RWPE2 (cell line): ENCODE measurements around the gene GSTM2.

Experiments
- ATAC-seq: fragments of 200-7000 bp; cut with Tn5 transposase; 3 replicates; pipeline ENCODE4 v1.9.1; 2021; ENCODE audit warnings: low read depth
- DNase-seq: peaks from one replicate; pipeline ENCODE4 v3.0.0-alpha.2; 2020; ENCODE audit warnings: low spot score
- H3K27ac ChIP-seq: fragments of 450-650 bp; 2 replicates; pipeline ENCODE4 v1.5.1; 2017; ENCODE audit warnings: mild to moderate bottlenecking; ENCODE audit not compliant: poor library complexity, severe bottlenecking
- H3K27me3 ChIP-seq: fragments of 250-450 bp; sonication (Bioruptor Pico); 2 replicates; pipeline ENCODE4 v1.5.1; 2021; ENCODE audit warnings: mild to moderate bottlenecking, moderate library complexity; ENCODE audit not compliant: insufficient read depth, poor library complexity, severe bottlenecking
- H3K36me3 ChIP-seq: fragments of 250-450 bp; sonication (Bioruptor Pico); 2 replicates; pipeline ENCODE4 v1.5.1; 2020; ENCODE audit warnings: low read depth, mild to moderate bottlenecking, moderate library complexity
- H3K4me1 ChIP-seq: fragments of 250-450 bp; sonication (Bioruptor Pico); 2 replicates; pipeline ENCODE4 v1.5.1; 2021; ENCODE audit warnings: mild to moderate bottlenecking, moderate library complexity; ENCODE audit not compliant: insufficient read depth, poor library complexity, severe bottlenecking
- H3K4me3 ChIP-seq: fragments of 250-450 bp; sonication (Bioruptor Pico); 2 replicates; pipeline ENCODE4 v1.5.1; 2021; ENCODE audit warnings: mild to moderate bottlenecking, moderate library complexity; ENCODE audit not compliant: severe bottlenecking
- H3K9me3 ChIP-seq: fragments of 250-450 bp; sonication (Bioruptor Pico); 2 replicates; pipeline ENCODE4 v1.5.1; 2021; ENCODE audit warnings: mild to moderate bottlenecking, moderate library complexity; ENCODE audit not compliant: severe bottlenecking
- CTCF ChIP-seq: fragments of 450-650 bp; IDR thresholded peaks from one replicate; pipeline ENCODE4 v1.5.1; 2017; ENCODE audit warnings: mild to moderate bottlenecking, moderate library complexity; ENCODE audit not compliant: poor library complexity, severe bottlenecking

Gene GSTM2

GRCh38 chr1:109641078-109641740, 26.6 kb upstream of the GSTM2 start:
- H3K27me3 ChIP-seq = no peaks in the 10 kb centered on the region
- no peak overlapping the region for H3K27ac ChIP-seq
- H3K36me3 ChIP-seq = no peaks in the 10 kb centered on the region
- no peak for TF ChIP-seq CTCF
- DNase-seq (no peak), ATAC-seq (no peak)
- H3K4me1 ChIP-seq = no peaks in the 10 kb centered on the region
- no peak overlapping the region for H3K4me3 ChIP-seq
- H3K9me3 ChIP-seq = no peaks in the 10 kb centered on the region

- no peak for TF ChIP-seq CTCF
- Histone ChIP-seq H3K27ac (no peak overlapping the region), H3K4me3 (no peak overlapping the region), H3K4me1 (no peaks in the 10 kb centered on the region), H3K27me3 (no peaks in the 10 kb centered on the region), H3K36me3 (no peaks in the 10 kb centered on the region), H3K9me3 (no peaks in the 10 kb centered on the region)
- DNase-seq (no peak), ATAC-seq (no peak)
Measured at GRCh38 chr1:109641861-109642260, 26.0 kb upstream of the GSTM2 start.

GRCh38 chr1:109642626-109643025, 25.2 kb upstream of the GSTM2 start:
- Histone ChIP-seq H3K27ac (no peak overlapping the region), H3K4me1 (no peaks in the 10 kb centered on the region), H3K27me3 (no peaks in the 10 kb centered on the region), H3K4me3 (no peak overlapping the region), H3K9me3 (no peaks in the 10 kb centered on the region), H3K36me3 (no peaks in the 10 kb centered on the region)
- ATAC-seq = no peak
- no peak for DNase-seq
- no peak for TF ChIP-seq CTCF

GRCh38 chr1:109643385-109644230, 24.2 kb upstream of the GSTM2 start:
- Histone ChIP-seq H3K9me3 (no peaks in the 10 kb centered on the region), H3K4me3 (no peak overlapping the region), H3K36me3 (no peaks in the 10 kb centered on the region), H3K27me3 (no peaks in the 10 kb centered on the region), H3K4me1 (no peaks in the 10 kb centered on the region), H3K27ac (no peak overlapping the region)
- no peak for DNase-seq
- TF ChIP-seq CTCF = peak; percentile 89
- ATAC-seq = peak; percentile 93

- Histone ChIP-seq H3K27me3 (no peaks in the 10 kb centered on the region), H3K9me3 (no peaks in the 10 kb centered on the region), H3K4me3 (no peak overlapping the region), H3K36me3 (no peaks in the 10 kb centered on the region), H3K27ac (no peak overlapping the region), H3K4me1 (no peaks in the 10 kb centered on the region)
- TF ChIP-seq CTCF = no peak
- no peak for DNase-seq
- ATAC-seq = no peak
Measured at GRCh38 chr1:109644670-109645069, 23.2 kb upstream of the GSTM2 start.
